ENCODE results near the gene IER2.

IER2 gene

DNA sequence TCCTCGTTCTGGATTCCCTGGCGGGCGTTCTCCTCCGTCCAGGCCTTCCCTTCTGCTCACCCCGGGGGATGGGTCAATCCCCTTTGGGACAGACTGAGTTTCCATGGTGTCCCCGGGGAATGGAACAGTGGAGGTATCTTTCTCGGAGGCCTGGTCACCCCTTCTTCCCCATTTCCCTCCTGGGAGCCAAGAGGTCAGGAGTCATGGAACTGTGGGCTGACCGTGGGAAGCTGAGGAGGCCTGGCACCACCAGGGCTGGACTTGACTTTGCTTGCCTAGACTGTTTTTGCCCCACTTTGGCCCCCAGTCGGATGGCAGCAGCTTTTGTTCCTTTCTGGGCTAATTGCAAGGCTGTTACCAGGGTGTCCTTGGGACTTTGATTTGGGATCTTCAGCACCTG, 30.2 kb upstream of the IER2 start:
- no peak for DNase-seq (ENCODE audit: low read depth)
- TF ChIP-seq, protein P1, sequence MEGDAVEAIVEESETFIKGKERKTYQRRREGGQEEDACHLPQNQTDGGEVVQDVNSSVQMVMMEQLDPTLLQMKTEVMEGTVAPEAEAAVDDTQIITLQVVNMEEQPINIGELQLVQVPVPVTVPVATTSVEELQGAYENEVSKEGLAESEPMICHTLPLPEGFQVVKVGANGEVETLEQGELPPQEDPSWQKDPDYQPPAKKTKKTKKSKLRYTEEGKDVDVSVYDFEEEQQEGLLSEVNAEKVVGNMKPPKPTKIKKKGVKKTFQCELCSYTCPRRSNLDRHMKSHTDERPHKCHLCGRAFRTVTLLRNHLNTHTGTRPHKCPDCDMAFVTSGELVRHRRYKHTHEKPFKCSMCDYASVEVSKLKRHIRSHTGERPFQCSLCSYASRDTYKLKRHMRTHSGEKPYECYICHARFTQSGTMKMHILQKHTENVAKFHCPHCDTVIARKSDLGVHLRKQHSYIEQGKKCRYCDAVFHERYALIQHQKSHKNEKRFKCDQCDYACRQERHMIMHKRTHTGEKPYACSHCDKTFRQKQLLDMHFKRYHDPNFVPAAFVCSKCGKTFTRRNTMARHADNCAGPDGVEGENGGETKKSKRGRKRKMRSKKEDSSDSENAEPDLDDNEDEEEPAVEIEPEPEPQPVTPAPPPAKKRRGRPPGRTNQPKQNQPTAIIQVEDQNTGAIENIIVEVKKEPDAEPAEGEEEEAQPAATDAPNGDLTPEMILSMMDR (IDR thresholded peaks at IDR 0.05; ENCODE audit: control insufficient read depth, insufficient read depth, low read depth, low read length, missing control alignments): no peak
- H3K4me3 ChIP-seq (ENCODE audit: control insufficient read depth, low read depth, low read length): peak overlapping the region; percentile 95; the same call in 1 of the 2 replicates

DNA sequence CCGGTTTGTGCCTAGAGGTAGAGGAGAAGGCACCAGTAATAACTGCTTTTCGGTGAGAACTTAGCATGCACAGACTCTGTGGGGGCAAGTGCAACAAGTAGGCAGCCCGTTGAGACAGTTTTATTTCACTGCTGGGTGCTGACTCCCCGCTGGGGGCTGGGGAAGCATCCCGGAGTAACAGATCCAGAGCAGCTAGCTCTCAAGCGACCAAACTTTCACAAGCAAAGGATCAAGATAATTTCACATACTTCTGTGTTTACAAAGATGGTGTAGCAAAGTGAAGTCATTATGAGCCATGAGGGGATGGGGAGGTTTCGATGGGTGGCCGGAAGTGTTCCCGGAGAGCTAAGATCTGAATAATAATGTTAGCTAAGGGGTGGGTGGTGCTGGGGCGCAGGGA, 29.4 kb upstream of the IER2 start:
- TF ChIP-seq, protein P1 (IDR thresholded peaks at IDR 0.05; ENCODE audit: control insufficient read depth, insufficient read depth, low read depth, low read length, missing control alignments): no peak
- H3K4me3 ChIP-seq (ENCODE audit: control insufficient read depth, low read depth, low read length): peak overlapping the region; percentile 20
- peak; percentile 64 for DNase-seq (ENCODE audit: low read depth)

- DNase-seq (ENCODE audit: low read depth): no peak
- TF ChIP-seq, protein P1 (IDR thresholded peaks at IDR 0.05; ENCODE audit: control insufficient read depth, insufficient read depth, low read depth, low read length, missing control alignments): no peak
- H3K4me3 ChIP-seq (ENCODE audit: control insufficient read depth, low read depth, low read length): no peak overlapping the region; the same call in 1 of the 2 replicates
Measured at GRCh38 chr19:13121551-13122274, 28.5 kb upstream of the IER2 start.

- no peak overlapping the region for H3K4me3 ChIP-seq (ENCODE audit: control insufficient read depth, low read depth, low read length)
- TF ChIP-seq, protein P1 (IDR thresholded peaks at IDR 0.05; ENCODE audit: control insufficient read depth, insufficient read depth, low read depth, low read length, missing control alignments): no peak
- no peak for DNase-seq (ENCODE audit: low read depth)
Measured at GRCh38 chr19:13122275-13122878, 27.8 kb upstream of the IER2 start.

GRCh38 chr19:13122980-13123957, 26.9 kb upstream of the IER2 start:
- no peak overlapping the region for H3K4me3 ChIP-seq (ENCODE audit: control insufficient read depth, low read depth, low read length)
- TF ChIP-seq, protein P1 (IDR thresholded peaks at IDR 0.05; ENCODE audit: control insufficient read depth, insufficient read depth, low read depth, low read length, missing control alignments): no peak
- DNase-seq (ENCODE audit: low read depth): no peak

DNA sequence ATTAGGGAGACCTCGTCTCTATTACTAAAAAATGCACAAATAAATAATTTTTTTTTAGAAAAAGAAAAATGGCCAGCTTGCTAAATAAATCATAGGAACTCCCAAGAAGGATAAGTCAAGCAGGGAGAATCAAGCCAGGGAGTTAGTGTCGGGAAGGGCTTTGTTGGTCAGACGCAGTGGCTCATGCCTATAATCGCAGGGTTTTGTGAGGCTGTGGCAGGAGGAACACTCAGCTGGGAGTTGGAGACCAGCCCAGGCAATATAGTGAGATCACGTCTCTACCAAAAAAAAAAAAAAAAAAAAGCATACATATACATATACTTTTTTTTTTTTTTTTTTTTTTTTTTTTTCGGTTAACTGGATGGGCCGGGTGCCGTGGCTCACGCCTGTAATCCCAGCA, 23.2 kb upstream of the IER2 start:
- H3K4me3 ChIP-seq (ENCODE audit: control insufficient read depth, low read depth, low read length): no peak overlapping the region
- DNase-seq (ENCODE audit: low read depth): no peak
- TF ChIP-seq, protein P1 (IDR thresholded peaks at IDR 0.05; ENCODE audit: control insufficient read depth, insufficient read depth, low read depth, low read length, missing control alignments): no peak
